PC-3 (cell line): ENCODE results near the gene KAT2A. TPM values are rescaled to one million over a fixed set of nuclear protein-coding genes. Genes with fewer than 3 reads are reported as not detected.

Experiments used
- ATAC-seq: fragments of 200-7000 bp; cut with Tn5 transposase; 2 replicates; pipeline ENCODE4 v1.9.1; 2020; ENCODE audit warnings: mild to moderate bottlenecking, moderate library complexity
- BruUV-seq: library from RNA; stranded (reverse); fragments of 400-500 nt; replicated peaks from 2 replicates; lab custom pipeline; 2021; lab: Mats Ljungman, UMichigan
- CTCF ChIA-PET: fragments of 300-600 bp; sonication (Branson Sonifier 250); formaldehyde crosslinking; loops from one replicate; lab custom pipeline; 2022; ENCODE audit warnings: antibody characterized with exemption; lab: Charles Lee
- POLR2A ChIA-PET: fragments of 300-600 bp; sonication (Branson Sonifier 250); formaldehyde crosslinking; loops from one replicate; lab custom pipeline; 2022; ENCODE audit warnings: antibody characterized with exemption; ENCODE audit not compliant: unreplicated experiment; lab: Charles Lee
- DNase-seq: peaks from one replicate; pipeline ENCODE4 v3.0.0-alpha.2; 2015
- H2AFZ ChIP-seq: fragments of 300-600 bp; sonication (generic); 2 replicates; pipeline ENCODE4 v1.6.0; 2016; ENCODE audit warnings: antibody characterized with exemption, low read length
- H3F3A ChIP-seq: fragments of 300-600 bp; sonication (generic); one replicate; pipeline ENCODE4 v1.6.0; 2017; ENCODE audit warnings: antibody characterized with exemption, low read length, control low read depth, mild to moderate bottlenecking; ENCODE audit not compliant: unreplicated experiment
- H3K27ac ChIP-seq: fragments of 300-600 bp; sonication (generic); 2 replicates; pipeline ENCODE4 v1.5.1; 2016; ENCODE audit warnings: mild to moderate bottlenecking, low read length
- H3K27me3 ChIP-seq: fragments of 300-600 bp; sonication (generic); 2 replicates; pipeline ENCODE4 v1.6.1; 2016; ENCODE audit warnings: low read length, mixed read lengths
- H3K36me3 ChIP-seq: fragments of 300-600 bp; sonication (generic); 2 replicates; pipeline ENCODE4 v1.6.1; 2016; ENCODE audit warnings: low read depth, mixed run types, low read length, mixed read lengths
- H3K4me1 ChIP-seq: fragments of 300-600 bp; sonication (generic); 2 replicates; pipeline ENCODE4 v1.5.1; 2016; ENCODE audit warnings: low read length; ENCODE audit not compliant: insufficient read depth
- H3K4me2 ChIP-seq: fragments of 300-600 bp; sonication (generic); 2 replicates; pipeline ENCODE4 v1.6.0; 2016; ENCODE audit warnings: low read length
- H3K4me3 ChIP-seq: fragments of 300-600 bp; sonication (generic); 2 replicates; pipeline ENCODE4 v1.5.1; 2016; ENCODE audit warnings: mild to moderate bottlenecking, low read length, mixed read lengths
- H3K79me2 ChIP-seq: fragments of 300-600 bp; sonication (generic); 2 replicates; pipeline ENCODE4 v1.6.1; 2017; ENCODE audit warnings: low read length, mixed read lengths
- H3K9ac ChIP-seq: fragments of 300-600 bp; sonication (generic); 2 replicates; pipeline ENCODE4 v1.6.0; 2016; ENCODE audit warnings: mild to moderate bottlenecking, low read length
- H3K9me2 ChIP-seq: fragments of 300-600 bp; sonication (generic); replicated peaks from 2 replicates; pipeline ENCODE4 v1.6.1; 2016; ENCODE audit warnings: mixed run types, low read length, mixed read lengths
- H3K9me3 ChIP-seq: fragments of 300-600 bp; sonication (generic); 2 replicates; pipeline ENCODE4 v1.6.1; 2016; ENCODE audit warnings: low read length, mixed read lengths
- H4K20me1 ChIP-seq: fragments of 300-600 bp; sonication (generic); 2 replicates; pipeline ENCODE4 v1.6.1; 2016; ENCODE audit warnings: low read length, mixed read lengths
- EZH2 ChIP-seq: fragments of 300-600 bp; sonication (generic); IDR thresholded peaks from one replicate; pipeline ENCODE4 v1.6.1; 2017; ENCODE audit warnings: antibody characterized with exemption, mild to moderate bottlenecking, low read length; ENCODE audit not compliant: unreplicated experiment
- EZH2phosphoT487 ChIP-seq: fragments of 300-600 bp; sonication (generic); IDR thresholded peaks from 2 replicates; pipeline ENCODE4 v1.6.1; 2018; ENCODE audit warnings: mild to moderate bottlenecking, antibody characterized with exemption, low read length, borderline replicate concordance
- intact Hi-C: fragments of 100-400 bp; cut with micrococcal nuclease; formaldehyde crosslinking; loops from 2 replicates; pipeline ENCODE4 v1.9.0; 2023
- total RNA-seq: library from RNA; depleted of rRNA; stranded (reverse); fragments of >200 nt; gene quantifications from 2 replicates; pipeline ENCODE4 v1.2.3, GENCODE V29; 2014
- TF ChIP-seq, protein P1 (sequence below): fragments of 300-600 bp; sonication (generic); conservative IDR thresholded peaks from 2 replicates; pipeline ENCODE4 v1.5.1; 2017; ENCODE audit warnings: antibody characterized with exemption, low read depth, mild to moderate bottlenecking, low read length

The KAT2A gene
- total RNA-seq, 1 experiment from 2014 or later: not detected

DNA sequence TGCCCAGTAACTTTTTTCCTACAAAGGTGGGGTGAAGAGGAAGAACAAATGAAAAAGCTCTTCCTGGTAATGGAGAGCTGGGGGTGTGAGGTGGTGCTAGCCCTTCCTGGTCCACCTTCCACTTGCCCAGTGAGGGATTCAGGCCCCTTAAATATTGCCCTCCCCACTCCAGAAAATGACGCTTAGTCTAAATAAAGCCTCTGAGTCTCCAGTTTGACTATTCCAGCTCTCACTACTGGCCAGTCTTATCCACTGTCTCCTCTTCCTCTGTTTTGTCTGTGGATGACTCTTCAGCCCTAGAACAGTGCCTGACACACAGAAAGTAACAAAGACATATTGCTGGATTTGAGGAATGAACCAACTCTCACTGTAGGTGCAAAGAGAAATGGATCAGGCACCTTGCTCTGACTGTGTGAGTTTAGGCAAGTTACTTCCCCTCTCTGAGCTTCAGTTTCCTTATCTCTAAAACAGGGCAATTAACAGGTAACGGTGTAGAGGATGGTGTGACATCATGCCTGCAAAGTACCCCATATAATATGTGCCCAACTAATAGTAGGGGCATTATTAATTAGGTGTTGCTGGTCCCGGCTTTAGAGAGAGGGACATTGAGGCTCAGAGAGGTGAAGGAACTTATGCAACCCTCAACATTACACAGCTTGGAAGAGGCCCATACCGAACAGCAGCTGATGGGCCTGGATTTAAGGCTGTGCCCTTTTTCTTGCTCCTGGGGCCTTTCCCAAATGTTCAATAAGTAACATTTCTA lies 44.2 kb downstream of the KAT2A start:
- Histone ChIP-seq H4K20me1 (no peaks in the 10 kb centered on the region), H3K27ac (no peak overlapping the region), H3K9me2 (no peaks in the 10 kb centered on the region), H3K4me2 (no peak overlapping the region), H3K4me1 (0 out of 2 replicates have a peak, but pooled peaks cover 2% of the 10 kb centered on the region), H3K4me3 (no peak overlapping the region), H3K9me3 (no peaks in the 10 kb centered on the region), H3K36me3 (no peaks in the 10 kb centered on the region), H2AFZ (no peak overlapping the region), H3F3A (no peaks in the 10 kb centered on the region), H3K9ac (no peak overlapping the region), H3K27me3 (0 out of 2 replicates have a peak, but pooled peaks cover 3% of the 10 kb centered on the region), H3K79me2 (no peaks in the 10 kb centered on the region)
- BruUV-seq: no TSS peak
- TF ChIP-seq EZH2phosphoT487 (no peak), EZH2 (no peak)
- TF ChIP-seq, protein P1, sequence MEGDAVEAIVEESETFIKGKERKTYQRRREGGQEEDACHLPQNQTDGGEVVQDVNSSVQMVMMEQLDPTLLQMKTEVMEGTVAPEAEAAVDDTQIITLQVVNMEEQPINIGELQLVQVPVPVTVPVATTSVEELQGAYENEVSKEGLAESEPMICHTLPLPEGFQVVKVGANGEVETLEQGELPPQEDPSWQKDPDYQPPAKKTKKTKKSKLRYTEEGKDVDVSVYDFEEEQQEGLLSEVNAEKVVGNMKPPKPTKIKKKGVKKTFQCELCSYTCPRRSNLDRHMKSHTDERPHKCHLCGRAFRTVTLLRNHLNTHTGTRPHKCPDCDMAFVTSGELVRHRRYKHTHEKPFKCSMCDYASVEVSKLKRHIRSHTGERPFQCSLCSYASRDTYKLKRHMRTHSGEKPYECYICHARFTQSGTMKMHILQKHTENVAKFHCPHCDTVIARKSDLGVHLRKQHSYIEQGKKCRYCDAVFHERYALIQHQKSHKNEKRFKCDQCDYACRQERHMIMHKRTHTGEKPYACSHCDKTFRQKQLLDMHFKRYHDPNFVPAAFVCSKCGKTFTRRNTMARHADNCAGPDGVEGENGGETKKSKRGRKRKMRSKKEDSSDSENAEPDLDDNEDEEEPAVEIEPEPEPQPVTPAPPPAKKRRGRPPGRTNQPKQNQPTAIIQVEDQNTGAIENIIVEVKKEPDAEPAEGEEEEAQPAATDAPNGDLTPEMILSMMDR: no peak
- ATAC-seq (no peak), DNase-seq (no peak)
- POLR2A ChIA-PET: interaction anchor here (0.7 kb wide), 1 partner anchor 175 kb away, joined by 4 read pairs; no protein-coding TSS in a partner anchor
- CTCF ChIA-PET: no interaction called here
- intact Hi-C loops: no loop called here

DNA sequence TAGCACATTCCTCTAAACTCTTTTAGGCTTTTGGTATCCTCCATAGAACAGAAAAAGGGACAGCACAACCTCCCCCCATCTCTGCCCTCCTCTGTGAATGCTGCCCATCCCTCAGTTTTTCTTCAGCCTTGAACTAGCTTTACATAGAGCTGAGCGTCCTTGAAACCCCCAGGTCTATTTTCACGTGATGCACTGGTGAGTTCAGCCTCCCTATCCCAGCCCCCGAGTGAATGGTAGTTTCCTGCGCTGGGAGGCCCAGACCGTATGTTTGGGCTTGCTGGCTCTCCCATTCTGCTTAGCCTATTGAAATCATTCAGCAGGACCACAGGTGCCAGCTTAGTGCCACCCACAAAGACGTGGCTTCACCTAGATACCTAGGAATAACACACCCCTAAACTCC lies 45.4 kb downstream of the KAT2A start:
- TF ChIP-seq, protein P1: no peak
- TF ChIP-seq EZH2 (no peak), EZH2phosphoT487 (no peak)
- no TSS peak for BruUV-seq

More for the DNA sequence above, 45.4 kb downstream of the KAT2A start:
- no peak overlapping the region for H3K9ac ChIP-seq
- no peak for ATAC-seq
- ChIA-PET POLR2A (interaction anchor here (0.6 kb wide), 1 partner anchor 143 kb away, joined by 12 read pairs; no protein-coding TSS in a partner anchor), CTCF (no interaction called here)
- DNase-seq: no peak
- H3K4me2 ChIP-seq: no peak overlapping the region
- no peak overlapping the region for H2AFZ ChIP-seq
- intact Hi-C loops: no loop called here
- H3K9me3 ChIP-seq: no peaks in the 10 kb centered on the region
- H3K79me2 ChIP-seq: no peaks in the 10 kb centered on the region
- H3K4me3 ChIP-seq: no peak overlapping the region
- no peaks in the 10 kb centered on the region for H3K4me1 ChIP-seq
- no peaks in the 10 kb centered on the region for H3K9me2 ChIP-seq
- H3K36me3 ChIP-seq: no peaks in the 10 kb centered on the region
- H3K27ac ChIP-seq: no peak overlapping the region
- H4K20me1 ChIP-seq: no peaks in the 10 kb centered on the region
- H3K27me3 ChIP-seq: 0 out of 2 replicates have a peak, but pooled peaks cover 8% of the 10 kb centered on the region
- H3F3A ChIP-seq: no peaks in the 10 kb centered on the region
